ENCODE measurements around the gene PDLIM7.

PDLIM7 gene

DNA sequence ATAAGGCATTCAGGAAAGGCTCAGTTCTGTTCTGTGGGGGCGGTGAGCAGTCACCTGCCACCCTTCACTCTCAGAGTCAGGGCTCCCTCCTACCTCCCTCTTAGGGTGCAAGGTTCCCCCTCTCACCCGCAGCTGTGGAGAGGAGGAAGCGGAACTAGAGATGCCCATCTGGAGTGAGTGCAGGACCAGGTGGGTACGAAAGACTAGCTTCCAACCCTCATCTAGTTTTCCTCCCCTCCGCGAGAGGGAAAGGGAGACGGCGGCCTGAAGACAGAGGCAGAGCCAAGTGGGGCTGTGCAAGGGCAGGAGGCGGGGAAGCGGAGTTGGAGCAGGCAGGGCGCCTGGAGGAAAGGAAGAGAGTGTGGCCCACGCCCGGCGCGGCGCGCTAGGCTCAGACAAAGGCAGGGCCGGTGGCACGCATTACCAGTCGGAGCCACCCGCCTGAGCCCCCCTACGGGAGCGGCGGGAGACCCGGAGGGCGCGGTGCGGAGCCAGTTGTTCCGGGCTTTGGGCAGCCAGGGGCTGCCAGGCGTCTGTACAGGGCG, 43.5 kb downstream of the PDLIM7 start:
- H3K27ac Mint-ChIP-seq, result peak overlapping the region; percentile 84
- H3K36me3 Mint-ChIP-seq, result no peaks in the 10 kb centered on the region
- peaks cover 50% of the 10 kb centered on the region for H3K27me3 Mint-ChIP-seq
- H3K4me3 Mint-ChIP-seq, result peak overlapping the region; percentile 68
- CTCF ChIA-PET, result interaction anchor here (0.7 to 7.2 kb wide), 15 partner anchors 9 to 144 kb away, joined by 3 to 228 read pairs (median 7); partner anchors contain the start of genes F12, GRK6, PFN3 and PRR7
- H3K4me1 Mint-ChIP-seq, result peaks cover 29% of the 10 kb centered on the region
- DNase-seq, result no peak
- no peaks in the 10 kb centered on the region for H3K9me3 Mint-ChIP-seq

DNA sequence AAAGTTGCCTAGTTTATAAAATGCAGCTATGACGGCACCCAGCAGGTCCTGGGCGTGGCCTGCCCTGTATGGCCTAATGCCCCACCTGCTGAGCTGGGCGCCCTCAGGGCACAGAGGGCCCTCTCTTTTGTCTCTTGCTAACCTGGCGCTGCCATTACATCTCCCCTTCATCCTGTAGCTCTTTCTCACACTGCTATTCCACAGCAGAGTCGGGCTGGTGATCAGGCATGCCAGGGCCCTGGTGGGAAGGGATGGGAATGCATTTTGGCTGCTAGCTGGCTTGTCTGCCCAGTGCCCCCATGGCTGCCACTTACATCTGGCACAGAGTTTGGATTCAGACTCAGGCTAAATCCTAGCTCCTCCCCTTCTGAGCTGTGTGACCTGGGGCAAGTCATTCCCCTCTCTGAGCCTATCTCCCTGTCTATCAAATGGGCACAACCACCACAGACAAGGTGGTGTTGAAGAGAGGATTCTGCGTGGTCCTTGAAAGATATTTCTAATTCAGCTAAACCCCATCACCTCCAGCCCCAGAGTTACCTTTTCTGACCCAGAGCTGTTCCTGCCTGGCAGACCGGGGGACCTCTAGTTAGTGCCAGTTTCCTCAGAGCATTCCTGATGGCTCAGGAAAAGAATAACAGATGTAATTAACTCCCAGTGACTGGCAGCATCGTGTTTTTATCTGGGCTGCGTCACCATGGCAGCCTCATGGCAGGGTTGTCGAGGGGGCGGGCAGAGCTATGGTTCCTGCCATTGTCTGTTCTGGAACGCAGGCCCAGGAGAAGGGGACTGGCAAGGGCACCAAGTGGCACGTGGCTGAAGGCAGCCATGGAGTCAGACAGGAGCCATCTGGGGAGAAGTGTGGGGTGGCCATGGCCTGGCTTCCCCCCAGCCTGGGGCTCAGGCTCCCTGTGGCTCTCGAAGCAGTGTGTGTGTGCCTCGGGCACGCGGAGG, 44.4 kb downstream of the PDLIM7 start:
- Mint-ChIP-seq H3K9me3 (no peaks in the 10 kb centered on the region), H3K36me3 (no peaks in the 10 kb centered on the region), H3K4me3 (peak overlapping the region; percentile 31), H3K27me3 (peaks cover 59% of the 10 kb centered on the region), H3K27ac (no peak overlapping the region), H3K4me1 (peaks cover 37% of the 10 kb centered on the region)
- DNase-seq, result no peak
- CTCF ChIA-PET, result interaction anchor here (1.0 to 7.2 kb wide), 10 partner anchors 8 to 141 kb away, joined by 3 to 228 read pairs (median 8); partner anchors contain the start of genes F12, GRK6, PFN3 and PRR7

DNA sequence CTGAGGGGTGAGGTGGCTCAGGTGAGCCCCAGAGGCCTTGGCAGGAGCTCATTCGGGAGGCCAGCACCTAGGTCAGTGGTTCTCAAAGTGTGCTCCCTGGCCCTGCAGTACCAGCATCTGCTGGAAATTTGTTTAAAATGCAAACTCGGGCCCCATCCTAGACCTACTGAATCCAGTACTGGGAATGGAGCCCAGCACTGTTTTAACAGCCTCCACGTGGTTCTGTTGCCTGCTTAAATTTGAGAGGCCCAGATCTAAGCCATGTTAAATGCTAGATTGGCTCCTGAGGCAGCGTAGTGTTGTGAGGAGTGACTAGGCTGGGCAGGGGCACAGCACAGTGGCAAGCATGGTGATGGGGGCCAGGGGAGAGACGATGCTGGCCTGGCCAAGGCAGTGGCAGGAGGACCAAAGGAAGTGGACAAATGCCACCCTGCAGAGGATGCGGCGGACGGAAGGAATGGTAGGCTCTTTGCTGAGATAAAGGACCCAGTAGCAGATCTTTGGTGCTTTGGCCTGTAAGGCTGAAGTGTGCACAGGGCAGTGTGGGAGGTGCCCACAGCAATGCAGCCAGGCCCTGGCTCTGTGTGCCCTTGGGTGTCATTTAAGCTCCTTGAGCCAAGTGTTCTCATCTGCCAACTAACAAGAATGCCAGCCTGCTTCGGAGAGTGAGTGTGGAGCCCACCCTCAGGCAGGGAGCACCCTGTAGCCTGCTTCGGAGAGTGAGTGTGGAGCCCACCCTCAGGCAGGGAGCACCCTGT, 46.6 kb downstream of the PDLIM7 start:
- DNase-seq, result no peak
- Mint-ChIP-seq H3K9me3 (no peaks in the 10 kb centered on the region), H3K4me3 (no peak overlapping the region), H3K27ac (no peak overlapping the region), H3K36me3 (no peaks in the 10 kb centered on the region), H3K4me1 (peaks cover 36% of the 10 kb centered on the region), H3K27me3 (peaks cover 66% of the 10 kb centered on the region)
- CTCF ChIA-PET, result interaction anchor here (0.7 to 8.3 kb wide), 5 partner anchors 42 to 142 kb away, joined by 3 to 228 read pairs (median 104); partner anchors contain the start of genes F12 and PFN3

DNA sequence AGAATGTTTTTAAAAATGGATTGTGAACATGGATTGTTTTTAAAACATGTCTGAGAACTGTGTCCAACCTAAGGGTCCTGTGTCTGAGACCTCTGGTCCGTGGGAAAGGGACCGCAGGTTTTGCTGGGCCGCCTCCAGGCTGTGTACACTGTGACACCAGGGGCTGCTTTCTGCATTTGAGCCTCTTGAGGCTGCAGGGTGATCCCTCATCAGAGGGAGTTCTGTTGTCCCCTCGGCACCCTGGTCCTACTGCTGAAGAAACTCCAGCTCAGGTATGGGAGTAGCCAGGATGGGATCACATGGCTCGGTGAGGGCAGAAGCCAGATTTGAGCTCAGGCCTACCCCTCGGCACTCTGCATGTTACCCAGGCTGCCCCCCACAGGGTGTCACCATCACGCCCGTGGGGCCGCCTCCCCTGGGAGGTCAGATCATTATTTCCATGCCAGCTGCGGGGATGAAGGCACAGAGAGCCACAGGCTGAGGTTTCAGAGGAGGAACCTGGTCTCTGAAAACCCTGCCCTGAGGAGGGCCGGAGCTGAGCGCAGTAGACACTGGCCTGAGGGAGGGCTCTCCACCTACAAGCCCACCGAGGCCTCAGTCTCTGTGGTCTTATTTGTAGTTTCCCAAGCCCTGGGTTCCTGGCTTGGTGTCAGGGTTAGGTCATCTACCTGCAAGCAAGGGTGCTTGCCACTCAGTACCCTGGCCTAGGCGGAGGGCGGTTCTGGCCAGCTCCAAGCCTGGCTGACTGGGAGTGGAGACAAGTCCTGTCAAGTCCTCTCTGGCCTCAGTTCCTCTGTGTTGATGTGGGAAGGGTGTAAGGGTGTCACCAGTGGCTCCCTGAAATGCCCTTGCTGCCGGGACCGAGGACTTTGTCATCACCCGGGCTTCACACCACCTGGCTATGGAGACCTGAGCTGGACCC, 48.0 kb downstream of the PDLIM7 start:
- no peak overlapping the region for H3K27ac Mint-ChIP-seq
- H3K36me3 Mint-ChIP-seq, result no peaks in the 10 kb centered on the region
- peaks cover 50% of the 10 kb centered on the region for H3K4me1 Mint-ChIP-seq
- CTCF ChIA-PET, result interaction anchor here (0.7 to 8.3 kb wide), 4 partner anchors 41 to 140 kb away, joined by 3 to 119 read pairs (median 54); partner anchors contain the start of genes F12 and PFN3
- no peaks in the 10 kb centered on the region for H3K9me3 Mint-ChIP-seq
- peaks cover 68% of the 10 kb centered on the region for H3K27me3 Mint-ChIP-seq
- DNase-seq, result no peak
- H3K4me3 Mint-ChIP-seq, result no peak overlapping the region

DNA sequence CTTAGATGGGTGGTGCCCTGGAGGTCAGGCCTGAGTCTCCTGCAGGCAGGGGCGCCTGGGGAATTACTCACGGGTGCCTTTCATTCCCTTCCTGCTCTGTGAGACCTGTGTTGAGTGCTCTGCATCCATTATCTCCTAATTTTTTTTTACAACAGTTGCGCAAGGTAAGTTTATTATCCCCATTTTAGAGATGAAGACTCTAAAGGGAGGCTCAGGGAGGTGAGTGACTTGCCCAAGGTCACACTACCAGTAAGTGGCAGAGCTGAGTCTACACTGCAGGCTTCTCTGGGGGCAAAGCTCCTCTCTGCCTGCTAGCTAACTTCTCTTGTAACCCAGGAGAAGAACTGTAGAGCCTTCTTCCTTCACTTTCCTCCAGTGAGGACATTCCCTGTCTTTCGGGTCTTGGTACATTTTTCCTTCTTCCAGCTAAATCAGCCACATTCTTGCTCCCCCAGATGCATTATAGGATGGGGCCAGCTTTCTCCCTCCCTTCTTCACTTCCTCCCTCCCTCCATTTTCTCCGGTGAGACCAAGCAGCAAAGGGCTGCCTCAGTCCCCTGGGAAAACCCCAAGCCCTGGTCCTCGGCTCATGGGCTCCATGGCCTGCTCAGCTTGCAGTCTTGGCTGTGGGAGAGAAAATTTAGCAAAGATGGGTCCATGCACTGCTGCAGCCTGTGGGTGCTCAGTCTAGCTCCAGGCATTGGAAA, 49.0 kb downstream of the PDLIM7 start:
- H3K4me3 Mint-ChIP-seq, result peak overlapping the region; percentile 51
- H3K9me3 Mint-ChIP-seq, result no peaks in the 10 kb centered on the region
- no peak for DNase-seq
- peaks cover 58% of the 10 kb centered on the region for H3K27me3 Mint-ChIP-seq
- peak overlapping the region; percentile 53 for H3K27ac Mint-ChIP-seq
- CTCF ChIA-PET, result interaction anchor here (0.7 to 8.3 kb wide), 6 partner anchors 16 to 335 kb away, joined by 3 to 104 read pairs (median 6); partner anchors contain the start of gene PFN3
- peaks cover 51% of the 10 kb centered on the region for H3K4me1 Mint-ChIP-seq
- peaks cover 3% of the 10 kb centered on the region for H3K36me3 Mint-ChIP-seq

DNA sequence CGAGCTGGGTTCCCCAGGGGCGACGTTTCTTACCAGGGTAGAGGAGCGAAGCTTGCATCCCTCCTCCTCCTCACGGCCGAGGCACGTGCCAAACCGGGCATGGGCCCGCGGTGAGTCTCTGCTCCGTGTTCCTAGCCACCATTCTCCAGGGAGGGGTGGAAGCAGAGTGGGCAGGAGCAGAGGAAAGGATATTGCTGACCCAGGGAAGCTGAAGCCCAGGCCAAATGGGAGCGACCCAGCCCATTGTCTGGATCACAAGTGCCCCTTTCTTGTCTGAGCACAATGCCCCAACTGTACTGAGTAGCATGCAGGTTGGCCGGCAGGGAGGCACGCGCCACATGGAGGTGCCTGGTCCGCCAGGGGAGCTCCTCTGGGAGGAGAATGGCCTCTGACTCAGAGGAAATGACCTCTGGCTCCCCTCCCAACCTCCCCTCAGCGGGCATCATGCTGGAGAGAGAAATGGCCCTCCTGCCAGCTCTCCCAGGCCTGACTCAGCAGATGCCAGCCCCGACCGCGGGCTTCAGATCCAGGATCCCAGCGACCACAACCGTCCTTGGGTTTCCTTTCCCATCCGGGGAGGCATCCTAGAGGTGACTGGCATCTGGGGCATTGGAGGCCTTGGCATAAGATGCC, 49.7 kb downstream of the PDLIM7 start:
- Mint-ChIP-seq H3K4me1 (peaks cover 50% of the 10 kb centered on the region), H3K36me3 (peaks cover 7% of the 10 kb centered on the region), H3K4me3 (peak overlapping the region; percentile 43), H3K27ac (peak overlapping the region; percentile 72), H3K9me3 (no peaks in the 10 kb centered on the region), H3K27me3 (peaks cover 52% of the 10 kb centered on the region)
- no peak for DNase-seq
- CTCF ChIA-PET, result interaction anchor here (0.7 to 8.3 kb wide), 7 partner anchors 8 to 334 kb away, joined by 3 to 104 read pairs (median 7); partner anchors contain the start of gene PFN3

DNA sequence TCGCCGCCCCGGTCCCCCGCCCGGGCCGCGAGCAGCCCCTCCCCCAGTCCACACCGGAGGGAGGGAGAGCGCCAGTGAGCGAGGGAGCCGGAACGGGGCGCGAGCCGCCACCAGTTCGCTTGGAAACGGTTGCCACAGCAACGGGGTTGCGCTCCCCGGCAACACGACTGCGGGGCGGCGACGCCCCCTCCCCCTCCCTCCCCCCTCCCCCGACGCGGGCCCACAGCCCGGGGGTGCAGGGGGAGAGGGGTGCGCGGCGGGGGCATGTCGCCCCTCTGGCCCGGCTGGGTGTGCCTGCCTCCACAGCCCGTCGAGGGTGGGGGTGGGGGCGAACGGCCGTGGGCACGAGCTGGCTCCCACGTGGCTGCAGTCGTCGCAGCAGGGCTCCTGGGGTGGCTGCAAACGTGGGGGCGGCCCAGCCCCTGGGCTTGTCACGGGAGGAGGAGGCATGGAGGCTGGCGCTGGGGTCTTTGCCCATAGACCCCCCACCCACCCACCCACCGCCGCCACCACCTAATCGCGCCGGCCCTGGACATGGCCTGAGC, 50.3 kb downstream of the PDLIM7 start:
- peak; percentile 86 for DNase-seq
- CTCF ChIA-PET, result interaction anchor here (0.7 to 8.3 kb wide), 7 partner anchors 9 to 57 kb away, joined by 3 to 104 read pairs (median 10); partner anchors contain the start of gene PFN3
- Mint-ChIP-seq H3K4me3 (peak overlapping the region; percentile 43), H3K36me3 (peaks cover 12% of the 10 kb centered on the region), H3K27ac (no peak overlapping the region), H3K9me3 (no peaks in the 10 kb centered on the region), H3K27me3 (peaks cover 46% of the 10 kb centered on the region), H3K4me1 (peaks cover 54% of the 10 kb centered on the region)

DNA sequence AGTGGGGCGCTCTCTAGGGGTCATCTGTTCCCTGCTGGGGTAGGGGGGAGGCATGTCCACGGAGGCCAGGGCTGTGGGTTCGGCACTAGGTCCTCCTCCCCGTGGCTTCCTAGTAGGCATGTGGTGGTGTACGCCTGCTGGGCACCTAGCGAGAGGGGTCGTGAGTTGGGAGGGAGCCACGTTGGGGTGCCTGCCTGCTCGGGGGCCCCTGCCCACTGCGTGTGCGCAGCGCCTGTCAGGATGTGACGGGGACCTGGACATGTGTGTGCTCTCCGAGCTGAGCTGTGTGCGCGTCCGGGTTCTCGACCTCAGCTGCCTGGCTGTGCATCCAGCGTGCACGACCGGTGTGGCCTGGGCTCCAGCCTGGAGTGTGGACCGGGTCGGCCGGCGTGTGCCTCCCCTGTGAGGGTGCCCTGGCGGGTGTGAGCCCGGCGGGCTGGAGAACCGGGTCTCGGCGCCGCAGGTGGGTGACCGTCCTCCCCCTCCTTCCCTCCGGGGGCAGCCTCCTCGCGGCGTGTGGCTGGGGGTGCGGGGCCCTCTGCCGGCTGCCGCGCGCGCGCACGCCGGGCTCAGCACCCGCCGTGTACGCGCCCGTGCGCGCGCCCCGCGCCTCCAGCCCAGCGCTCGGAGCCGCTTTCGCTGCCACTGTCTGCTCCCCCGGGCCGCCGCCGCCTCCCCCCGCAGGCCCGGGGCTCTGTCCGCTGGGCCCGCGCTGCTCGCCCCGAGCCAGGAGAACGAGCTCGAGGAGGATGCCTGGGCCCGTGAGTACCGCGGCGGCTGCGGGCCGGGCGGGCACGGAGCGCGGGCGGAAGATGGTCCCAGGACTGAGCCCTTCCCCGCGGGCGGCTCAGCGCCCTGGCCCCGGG, 51.0 kb downstream of the PDLIM7 start, which contains the start of gene PRR7:
Gene PRR7 (plus strand): TSS at position 615 of the 866 bp plus-strand sequence. CDS start 8,254 bp downstream, outside the sequence.
- H3K27me3 Mint-ChIP-seq, result peaks cover 41% of the 10 kb centered on the region
- peaks cover 18% of the 10 kb centered on the region for H3K36me3 Mint-ChIP-seq
- no peaks in the 10 kb centered on the region for H3K9me3 Mint-ChIP-seq
- H3K4me1 Mint-ChIP-seq, result peaks cover 55% of the 10 kb centered on the region
- peak within 1 kb of the TSS; percentile 88 for H3K27ac Mint-ChIP-seq
- peak within 1 kb of the TSS; percentile 64 for H3K4me3 Mint-ChIP-seq
- CTCF ChIA-PET, result interaction anchor here (1.1 to 8.3 kb wide), 6 partner anchors 9 to 57 kb away, joined by 7 to 104 read pairs (median 24); partner anchors contain the start of gene PFN3
- DNase-seq, result peak; percentile 77

DNA sequence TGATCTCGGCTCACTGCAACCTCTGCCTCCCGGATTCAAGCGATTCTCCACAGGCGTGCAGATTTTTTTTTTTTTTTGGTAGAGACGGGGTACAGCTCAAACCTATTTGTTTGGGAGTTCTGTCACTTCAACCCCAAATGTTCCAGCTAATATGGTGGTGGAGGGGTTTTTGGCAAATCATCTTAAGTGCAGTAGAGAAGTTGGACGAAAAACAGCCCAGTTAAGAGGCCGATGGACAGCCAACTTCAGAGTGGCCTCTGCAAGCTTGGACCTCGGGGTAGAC, 51.5 kb downstream of the PDLIM7 start:
- Mint-ChIP-seq H3K4me3 (peak overlapping the region; percentile 64), H3K4me1 (peaks cover 57% of the 10 kb centered on the region), H3K27me3 (peaks cover 39% of the 10 kb centered on the region), H3K36me3 (peaks cover 21% of the 10 kb centered on the region), H3K9me3 (no peaks in the 10 kb centered on the region), H3K27ac (peak overlapping the region; percentile 88)
- DNase-seq, result no peak
- CTCF ChIA-PET, result interaction anchor here (0.7 to 8.3 kb wide), 8 partner anchors 10 to 56 kb away, joined by 3 to 104 read pairs (median 12); partner anchors contain the start of genes GRK6 and PFN3

DNA sequence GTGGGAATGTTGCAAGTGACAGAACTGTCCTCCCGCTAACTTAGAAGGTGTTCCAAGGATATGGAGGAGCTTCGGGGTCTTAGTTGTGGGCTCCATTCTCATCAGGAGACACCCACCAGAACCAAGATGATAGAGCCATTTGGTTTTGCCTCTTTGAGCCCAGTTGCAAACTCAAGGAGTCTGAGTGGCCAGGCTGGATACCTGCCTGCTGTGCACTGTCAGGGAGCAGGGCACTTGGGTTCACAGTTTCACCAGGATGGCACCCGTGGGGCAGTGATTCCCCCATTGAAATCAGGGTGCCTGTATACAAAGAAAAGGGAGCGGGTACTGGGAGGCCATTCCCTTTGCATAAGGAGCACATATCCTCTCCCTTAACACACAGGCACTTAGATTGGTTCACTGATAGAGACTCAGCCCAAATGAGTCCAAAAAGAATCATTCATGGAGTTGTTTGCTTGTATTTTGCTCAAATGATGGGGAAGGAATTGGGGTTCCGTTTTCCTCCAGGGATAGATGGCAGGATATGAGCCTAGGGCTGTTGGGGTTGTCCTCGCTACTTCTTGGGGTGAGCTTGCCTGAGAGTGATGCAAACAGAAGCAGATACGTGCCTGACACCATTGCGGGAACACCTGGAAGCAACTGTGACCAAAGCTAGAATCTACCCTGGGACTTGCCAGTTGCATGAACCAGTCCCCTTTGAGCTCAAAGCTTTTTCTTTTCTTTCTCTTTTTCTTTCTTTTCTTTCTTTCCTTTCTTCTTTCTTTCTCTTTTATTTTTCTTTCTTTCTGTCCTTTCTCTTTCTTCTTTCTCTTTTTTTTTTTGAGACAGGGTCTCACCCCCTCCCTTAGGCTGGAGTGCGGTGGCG, 52.1 kb downstream of the PDLIM7 start:
- CTCF ChIA-PET, result interaction anchor here (0.6 to 8.3 kb wide), 10 partner anchors 11 to 56 kb away, joined by 3 to 104 read pairs (median 6); partner anchors contain the start of genes GRK6 and PFN3
- Mint-ChIP-seq H3K27me3 (peaks cover 33% of the 10 kb centered on the region), H3K9me3 (no peaks in the 10 kb centered on the region), H3K36me3 (peaks cover 24% of the 10 kb centered on the region), H3K27ac (peak overlapping the region; percentile 88), H3K4me1 (peaks cover 60% of the 10 kb centered on the region), H3K4me3 (peak overlapping the region; percentile 64)
- no peak for DNase-seq
